Fibroblast of skin of abdomen (primary cell): Measurements from ENCODE around the gene ELK1.
"Not testable (repeated sequence)": the region's sequence is repeated elsewhere in the genome, so short reads cannot be mapped to it uniquely, and the experiment has no call there.

Experiments used
- DNase-seq: peaks from one replicate; pipeline ENCODE4 v3.0.0-alpha.2; 2013

The ELK1 gene

DNA sequence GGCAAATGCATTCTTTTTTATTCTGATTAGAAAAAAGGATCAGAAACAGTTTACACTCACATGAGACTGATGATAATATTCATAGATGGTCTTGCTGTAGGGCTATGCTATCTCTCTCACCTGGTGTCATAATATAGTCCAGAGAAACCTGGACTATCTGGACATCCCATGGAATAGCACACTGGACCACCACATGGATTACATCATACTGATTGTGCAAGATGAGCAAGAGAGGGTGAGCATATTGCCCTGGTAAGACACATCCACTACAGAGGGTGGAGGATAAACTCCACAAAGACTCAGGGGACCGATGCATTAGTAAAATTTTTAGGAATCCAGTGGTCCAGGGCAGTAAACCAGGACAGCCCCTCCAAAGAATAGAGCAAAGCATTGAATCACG, 38.9 kb downstream of the ELK1 start:
- DNase-seq, result no peak

- DNase-seq, result no peak
Observed at GRCh38 chrX:47610511-47610910, 39.9 kb downstream of the ELK1 start.

DNA sequence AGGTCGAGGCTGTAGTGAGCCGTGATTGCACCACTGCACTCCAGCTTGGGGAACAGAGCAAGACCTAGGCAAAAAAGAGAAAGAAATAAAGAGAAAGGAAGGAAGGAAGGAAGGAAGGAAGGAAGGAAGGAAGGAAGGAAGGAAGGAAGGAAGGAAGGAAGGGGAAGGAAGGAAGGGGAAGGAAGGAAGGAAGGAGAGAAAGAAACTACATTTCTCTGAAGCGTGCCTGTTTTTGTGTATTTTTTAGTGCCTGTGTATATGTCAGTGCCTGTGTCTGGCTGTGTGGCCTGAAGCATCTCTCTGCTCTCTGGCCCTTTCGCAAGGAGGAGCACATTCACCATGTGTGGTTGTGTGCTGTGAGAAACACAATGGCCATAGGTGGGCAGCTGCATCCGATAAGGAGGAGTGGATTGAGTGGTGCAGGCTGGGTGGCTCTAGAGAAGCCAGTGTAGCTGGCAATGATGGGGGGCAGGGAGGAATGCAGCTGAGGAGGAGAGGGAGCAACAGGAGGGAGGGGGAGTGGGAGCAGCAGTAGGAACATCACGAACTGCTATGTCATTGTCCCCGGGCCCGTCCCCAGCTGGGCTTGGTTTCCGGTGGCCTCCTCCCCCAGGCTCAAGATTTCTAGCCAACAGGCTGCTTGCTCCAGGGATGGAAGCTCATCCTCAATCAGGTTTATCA, 42.1 kb downstream of the ELK1 start:
- DNase-seq, result no peak

GRCh38 chrX:47607091-47607490, 43.3 kb downstream of the ELK1 start:
- no peak for DNase-seq

GRCh38 chrX:47605024-47605423, 45.3 kb downstream of the ELK1 start:
- DNase-seq, result no peak

GRCh38 chrX:47603125-47603524, 47.2 kb downstream of the ELK1 start:
- DNase-seq, result not testable (repeated sequence)

DNA sequence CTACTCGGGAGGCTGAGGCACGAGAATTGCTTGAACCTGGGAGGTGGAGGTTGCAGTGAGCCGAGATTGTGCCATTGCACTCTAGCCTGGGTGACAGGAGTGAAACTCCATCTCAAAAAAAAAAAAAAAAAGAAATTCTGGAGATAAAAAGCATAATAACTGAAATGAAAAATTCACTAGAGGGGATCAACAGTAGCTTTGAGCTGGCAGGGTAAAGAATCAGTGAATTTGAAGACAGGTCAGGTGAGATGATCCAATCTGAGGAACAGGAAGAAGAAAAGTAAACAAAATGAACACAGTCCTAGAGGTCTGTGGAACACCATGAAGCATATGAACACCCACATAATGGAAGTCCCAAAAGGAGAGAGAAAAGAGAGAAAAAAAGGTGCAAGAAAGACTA, 53.1 kb downstream of the ELK1 start:
- DNase-seq, result no peak

GRCh38 chrX:47596256-47596655, 54.1 kb downstream of the ELK1 start:
- no peak for DNase-seq

- DNase-seq, result peak; percentile 26
Observed at GRCh38 chrX:47595716-47596251, 54.6 kb downstream of the ELK1 start.

DNA sequence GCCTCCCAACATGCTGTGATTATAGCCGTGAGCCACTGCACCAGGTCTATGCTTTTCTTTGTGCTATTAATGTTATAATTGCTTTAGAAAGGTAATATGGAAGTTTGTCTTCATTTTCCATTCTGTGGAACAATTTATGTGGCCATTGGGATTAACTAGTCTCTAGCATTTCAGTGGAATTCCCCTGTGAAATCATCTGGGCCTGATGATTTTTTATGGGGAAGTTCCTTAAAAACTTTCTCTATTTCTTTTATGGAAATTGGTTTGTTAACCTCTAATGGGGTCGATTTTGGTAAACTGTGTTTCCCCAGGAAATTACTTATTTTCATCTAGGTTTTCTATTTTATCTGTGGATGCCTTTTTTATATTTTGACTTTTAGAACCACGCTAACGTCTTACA, 56.8 kb downstream of the ELK1 start:
- DNase-seq, result no peak

- no peak for DNase-seq
Observed at GRCh38 chrX:47590984-47591383, 59.4 kb downstream of the ELK1 start.

DNA sequence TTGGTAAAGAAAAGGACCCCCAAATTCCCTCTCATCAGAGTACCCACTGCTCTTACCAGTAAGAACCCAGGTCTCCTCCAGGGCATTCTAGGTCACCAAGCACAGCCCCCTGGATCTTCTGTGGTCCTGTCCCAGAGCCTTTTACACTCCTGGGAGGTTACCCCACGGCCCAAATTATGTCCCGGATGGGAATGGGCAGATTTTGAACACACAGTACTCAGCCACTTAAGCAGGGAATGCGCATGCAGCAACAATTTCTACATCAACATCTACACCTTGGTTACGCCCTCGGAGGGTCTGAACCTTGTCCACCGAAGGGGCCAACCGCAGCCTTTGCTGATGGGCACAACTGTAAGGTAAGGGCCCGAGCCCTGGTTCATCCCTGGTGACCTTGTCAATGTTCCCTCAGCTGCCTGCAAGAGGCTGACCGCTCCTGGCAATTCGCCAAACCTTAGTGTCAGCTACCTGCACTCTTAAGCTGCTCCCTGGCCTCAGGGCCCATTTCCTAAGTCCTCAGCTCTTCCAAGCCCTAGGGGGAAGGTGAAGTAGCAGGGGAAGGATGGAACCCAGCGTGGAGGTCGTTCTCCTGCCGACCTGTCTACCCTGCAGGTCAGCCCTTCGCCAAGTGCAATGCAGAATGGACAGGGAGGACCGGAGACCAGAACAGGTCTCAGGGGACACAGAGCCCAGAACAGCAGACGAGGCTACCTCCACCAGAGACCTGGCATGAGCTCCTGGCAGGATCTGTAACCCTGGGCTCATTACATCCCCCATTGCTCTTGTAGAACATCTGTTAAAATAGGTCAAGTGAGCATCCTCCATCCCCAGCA, 62.2 kb downstream of the ELK1 start:
- no peak for DNase-seq

DNA sequence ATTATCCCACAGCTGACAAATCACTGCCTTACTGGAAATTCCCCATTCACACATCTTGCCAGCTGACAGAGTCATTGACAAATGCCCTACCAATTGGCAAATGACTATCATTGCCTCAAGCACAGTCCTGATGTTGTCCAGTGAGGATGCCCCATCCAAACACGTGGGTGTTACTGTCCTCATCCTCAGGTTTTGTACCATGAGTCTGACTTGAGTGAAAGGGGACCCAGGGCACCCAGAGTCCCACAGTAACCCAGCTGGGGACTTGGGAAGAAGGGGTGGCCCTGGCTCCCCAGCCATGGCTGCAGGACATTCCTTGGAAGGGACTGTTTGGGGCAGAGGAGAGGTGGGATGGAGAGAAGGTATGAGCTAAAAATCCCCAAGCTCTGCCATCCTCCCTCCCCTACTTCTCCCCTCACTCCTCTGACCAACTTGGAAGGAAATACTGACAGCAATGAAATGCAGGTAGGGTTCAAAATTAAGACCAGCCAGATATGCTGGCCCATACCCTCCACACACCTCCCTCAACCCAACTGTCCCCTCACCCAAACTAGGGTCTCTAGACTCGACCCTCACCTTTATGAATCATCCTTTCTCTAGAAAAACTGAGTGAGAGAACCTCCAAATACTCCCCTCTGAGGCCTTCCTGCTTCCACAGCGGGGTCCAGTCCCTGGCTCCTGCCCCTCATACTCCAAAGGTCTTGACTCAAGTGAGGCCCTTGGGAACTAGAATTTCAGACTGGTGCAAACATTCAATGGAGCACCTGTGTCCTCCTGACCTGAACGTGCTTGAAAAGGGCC, 63.1 kb downstream of the ELK1 start:
- no peak for DNase-seq

- DNase-seq, result no peak
Observed at GRCh38 chrX:47586043-47586787, 64.1 kb downstream of the ELK1 start.
